Measurements from ENCODE around the gene DUSP7.

DUSP7 gene

DNA sequence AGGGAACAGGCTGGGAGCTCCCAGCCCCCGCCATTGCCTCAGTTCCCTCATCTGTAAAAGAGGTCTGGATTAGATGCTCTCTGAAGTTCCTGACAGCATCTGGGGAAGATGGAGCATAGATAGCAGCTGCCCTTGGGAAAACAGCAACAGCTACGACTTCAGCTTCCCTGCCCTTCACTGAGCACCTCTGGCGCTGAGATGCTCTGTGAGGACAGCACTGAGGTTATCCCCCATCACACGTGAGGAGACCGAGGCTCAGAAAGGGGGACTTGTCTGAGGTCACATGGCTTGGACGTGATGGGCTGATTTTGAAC lies 49.6 kb downstream of the DUSP7 start:
- TF ChIP-seq, protein P1, sequence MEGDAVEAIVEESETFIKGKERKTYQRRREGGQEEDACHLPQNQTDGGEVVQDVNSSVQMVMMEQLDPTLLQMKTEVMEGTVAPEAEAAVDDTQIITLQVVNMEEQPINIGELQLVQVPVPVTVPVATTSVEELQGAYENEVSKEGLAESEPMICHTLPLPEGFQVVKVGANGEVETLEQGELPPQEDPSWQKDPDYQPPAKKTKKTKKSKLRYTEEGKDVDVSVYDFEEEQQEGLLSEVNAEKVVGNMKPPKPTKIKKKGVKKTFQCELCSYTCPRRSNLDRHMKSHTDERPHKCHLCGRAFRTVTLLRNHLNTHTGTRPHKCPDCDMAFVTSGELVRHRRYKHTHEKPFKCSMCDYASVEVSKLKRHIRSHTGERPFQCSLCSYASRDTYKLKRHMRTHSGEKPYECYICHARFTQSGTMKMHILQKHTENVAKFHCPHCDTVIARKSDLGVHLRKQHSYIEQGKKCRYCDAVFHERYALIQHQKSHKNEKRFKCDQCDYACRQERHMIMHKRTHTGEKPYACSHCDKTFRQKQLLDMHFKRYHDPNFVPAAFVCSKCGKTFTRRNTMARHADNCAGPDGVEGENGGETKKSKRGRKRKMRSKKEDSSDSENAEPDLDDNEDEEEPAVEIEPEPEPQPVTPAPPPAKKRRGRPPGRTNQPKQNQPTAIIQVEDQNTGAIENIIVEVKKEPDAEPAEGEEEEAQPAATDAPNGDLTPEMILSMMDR (IDR thresholded peaks at IDR 0.05; ENCODE audit: low read depth, low read length): no peak

DNA sequence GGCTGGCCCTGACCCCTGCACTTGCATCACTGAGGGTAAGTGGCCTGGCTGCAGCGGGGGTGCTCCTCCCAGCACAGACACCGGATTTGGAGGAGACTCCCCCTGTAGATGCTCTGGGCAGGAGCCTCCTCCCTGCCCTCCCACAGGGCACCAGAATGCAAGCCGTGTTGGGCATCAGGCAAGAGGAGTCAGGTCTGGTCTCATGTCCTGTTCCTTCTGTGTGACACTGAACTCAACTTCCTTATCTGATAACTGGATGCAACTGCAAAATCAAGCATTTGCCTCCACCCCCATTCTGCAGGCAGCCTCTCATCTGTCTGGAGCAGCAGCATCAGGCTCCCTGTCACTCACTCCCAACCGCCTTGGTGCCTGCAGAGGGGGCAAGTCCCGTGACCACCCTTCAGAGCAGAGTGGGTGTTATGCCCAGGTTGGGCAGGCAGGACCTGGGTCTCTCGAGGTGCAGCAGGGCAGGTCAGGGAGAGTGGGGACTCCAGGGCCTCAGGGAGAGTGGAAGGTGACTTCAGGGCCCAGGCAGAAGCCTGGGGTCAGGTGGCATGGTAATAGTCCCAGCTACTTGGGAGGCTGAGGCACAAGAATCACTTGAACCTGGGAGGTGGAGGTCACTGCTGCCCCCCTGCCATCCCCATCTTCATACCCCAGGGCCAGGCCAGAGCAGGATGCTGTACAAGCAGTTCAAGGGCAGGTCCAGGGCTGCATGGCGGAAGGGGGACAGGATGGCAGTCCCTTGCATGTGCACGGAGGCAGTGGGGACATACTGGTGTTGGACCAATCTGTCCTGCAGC lies 50.2 kb downstream of the DUSP7 start:
- Histone ChIP-seq H3K4me3 (ENCODE audit: low read depth, low read length) (0 out of 2 replicates have a peak overlapping the region, but pooled peaks have one; percentile 7), H3K9me3 (no peaks in the 10 kb centered on the region), H3K27me3 (no peaks in the 10 kb centered on the region), H3K36me3 (no peaks in the 10 kb centered on the region), H3K4me1 (peaks cover 8% of the 10 kb centered on the region)
- TF ChIP-seq, protein P1 (IDR thresholded peaks at IDR 0.05; ENCODE audit: low read depth, low read length): no peak; the same call in 1 of the 2 replicates
- DNase-seq: peak; percentile 50

More for the DNA sequence above, 49.6 kb downstream of the DUSP7 start:
- H3K27me3 ChIP-seq: no peaks in the 10 kb centered on the region
- peaks cover 8% of the 10 kb centered on the region for H3K4me1 ChIP-seq
- DNase-seq: no peak
- H3K9me3 ChIP-seq: no peaks in the 10 kb centered on the region
- no peaks in the 10 kb centered on the region for H3K36me3 ChIP-seq
- H3K4me3 ChIP-seq (ENCODE audit: low read depth, low read length): no peak overlapping the region

DNA sequence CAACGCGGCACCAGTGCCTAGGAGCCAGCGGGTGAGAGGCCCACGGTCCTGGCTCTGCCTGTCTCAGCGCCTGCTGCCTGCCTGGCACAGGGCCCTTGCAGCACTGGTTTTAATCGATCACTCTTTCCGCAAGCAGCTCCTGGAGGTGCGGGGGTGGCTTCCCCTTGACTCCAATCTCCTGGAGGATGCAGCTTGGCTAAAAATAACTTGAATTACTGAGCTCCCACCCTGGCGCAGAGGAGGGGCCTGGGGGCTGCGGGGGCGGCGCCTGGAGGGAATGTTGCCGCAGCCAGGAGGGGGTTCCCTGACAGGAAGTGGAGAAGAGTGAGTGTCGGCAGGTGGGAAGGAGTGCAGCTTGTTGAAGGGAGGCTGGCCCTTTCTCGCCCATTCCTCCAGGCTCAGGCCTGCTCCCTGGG lies 50.8 kb downstream of the DUSP7 start:
- Histone ChIP-seq H3K9me3 (no peaks in the 10 kb centered on the region), H3K27me3 (no peaks in the 10 kb centered on the region), H3K4me3 (ENCODE audit: low read depth, low read length) (0 out of 2 replicates have a peak overlapping the region, but pooled peaks have one; percentile 7), H3K4me1 (peaks cover 8% of the 10 kb centered on the region), H3K36me3 (no peaks in the 10 kb centered on the region)
- DNase-seq: peak; percentile 51
- TF ChIP-seq, protein P1 (IDR thresholded peaks at IDR 0.05; ENCODE audit: low read depth, low read length): no peak

- H3K4me1 ChIP-seq: peaks cover 8% of the 10 kb centered on the region
- H3K9me3 ChIP-seq: no peaks in the 10 kb centered on the region
- no peaks in the 10 kb centered on the region for H3K27me3 ChIP-seq
- H3K36me3 ChIP-seq: no peaks in the 10 kb centered on the region
- DNase-seq: no peak
- H3K4me3 ChIP-seq (ENCODE audit: low read depth, low read length): no peak overlapping the region
- TF ChIP-seq, protein P1 (IDR thresholded peaks at IDR 0.05; ENCODE audit: low read depth, low read length): no peak
Measured at GRCh38 chr3:52004906-52005395, 51.4 kb downstream of the DUSP7 start.

- Histone ChIP-seq H3K36me3 (no peaks in the 10 kb centered on the region), H3K4me3 (ENCODE audit: low read depth, low read length) (no peak overlapping the region), H3K27me3 (no peaks in the 10 kb centered on the region), H3K9me3 (no peaks in the 10 kb centered on the region), H3K4me1 (peaks cover 8% of the 10 kb centered on the region)
- peak; percentile 80 for DNase-seq
- TF ChIP-seq, protein P1 (IDR thresholded peaks at IDR 0.05; ENCODE audit: low read depth, low read length): peak; percentile 76
Measured at GRCh38 chr3:52004163-52004787, 52.1 kb downstream of the DUSP7 start.

DNA sequence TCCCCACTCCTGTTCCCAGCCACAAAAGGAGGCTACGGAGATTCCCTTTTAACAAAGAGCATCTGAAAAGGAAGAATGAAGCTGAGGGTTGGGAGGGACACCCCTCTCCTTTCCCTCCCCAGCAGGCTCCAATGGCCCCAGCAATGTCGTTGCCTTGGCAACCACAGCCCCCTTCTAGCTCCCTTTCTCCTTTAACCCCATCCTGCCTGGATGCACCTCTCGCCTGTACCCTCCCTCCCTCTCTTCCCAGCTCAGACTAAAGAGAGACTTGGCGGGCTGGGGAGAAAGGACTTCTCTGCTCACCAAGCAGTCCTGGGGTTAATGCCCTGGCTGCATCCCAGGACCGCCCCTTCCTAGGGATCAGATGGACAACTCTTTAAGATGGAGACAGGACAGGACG lies 53.6 kb downstream of the DUSP7 start:
- DNase-seq: no peak
- H3K27me3 ChIP-seq: no peaks in the 10 kb centered on the region
- TF ChIP-seq, protein P1 (IDR thresholded peaks at IDR 0.05; ENCODE audit: low read depth, low read length): no peak
- H3K36me3 ChIP-seq: no peaks in the 10 kb centered on the region
- H3K9me3 ChIP-seq: no peaks in the 10 kb centered on the region
- H3K4me1 ChIP-seq: peaks cover 8% of the 10 kb centered on the region
- no peak overlapping the region for H3K4me3 ChIP-seq (ENCODE audit: low read depth, low read length)
